Measurements from ENCODE around the gene CSNK2A3. TPM values are rescaled to one million over a fixed set of nuclear protein-coding genes. Genes with fewer than 3 reads are reported as not detected.

Gene CSNK2A3
- total RNA-seq, 1 donor from 2014 or later, result 2.7 TPM

DNA sequence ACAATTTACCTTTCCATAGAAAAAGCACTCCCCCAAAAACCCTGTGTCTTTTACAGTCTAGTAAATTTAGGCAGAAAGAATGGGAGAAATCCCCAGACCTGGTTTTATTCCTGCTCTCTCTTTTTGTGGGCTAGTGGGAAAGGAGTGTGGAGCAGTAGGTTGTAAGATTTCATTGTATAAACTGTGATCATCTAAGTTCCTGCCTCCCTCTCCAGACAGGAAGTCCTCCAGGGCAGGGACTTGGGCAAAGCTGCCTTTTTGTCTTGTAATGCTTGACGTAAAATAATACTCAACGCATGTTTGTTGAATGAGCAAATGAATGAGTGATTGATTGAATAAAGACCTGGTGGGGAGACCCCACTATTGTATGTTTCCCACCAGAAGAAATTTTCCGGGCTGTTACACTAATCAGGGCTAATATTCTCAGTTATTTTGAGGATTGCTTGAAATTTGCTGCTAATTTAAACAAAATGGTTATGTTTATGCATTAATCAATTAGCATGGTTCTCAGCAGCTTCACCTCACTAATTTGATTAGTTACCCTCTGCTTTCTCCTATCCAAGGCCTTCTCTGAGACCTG is 36.3 kb downstream of the CSNK2A3 start:
- TF ChIP-seq, protein P1, sequence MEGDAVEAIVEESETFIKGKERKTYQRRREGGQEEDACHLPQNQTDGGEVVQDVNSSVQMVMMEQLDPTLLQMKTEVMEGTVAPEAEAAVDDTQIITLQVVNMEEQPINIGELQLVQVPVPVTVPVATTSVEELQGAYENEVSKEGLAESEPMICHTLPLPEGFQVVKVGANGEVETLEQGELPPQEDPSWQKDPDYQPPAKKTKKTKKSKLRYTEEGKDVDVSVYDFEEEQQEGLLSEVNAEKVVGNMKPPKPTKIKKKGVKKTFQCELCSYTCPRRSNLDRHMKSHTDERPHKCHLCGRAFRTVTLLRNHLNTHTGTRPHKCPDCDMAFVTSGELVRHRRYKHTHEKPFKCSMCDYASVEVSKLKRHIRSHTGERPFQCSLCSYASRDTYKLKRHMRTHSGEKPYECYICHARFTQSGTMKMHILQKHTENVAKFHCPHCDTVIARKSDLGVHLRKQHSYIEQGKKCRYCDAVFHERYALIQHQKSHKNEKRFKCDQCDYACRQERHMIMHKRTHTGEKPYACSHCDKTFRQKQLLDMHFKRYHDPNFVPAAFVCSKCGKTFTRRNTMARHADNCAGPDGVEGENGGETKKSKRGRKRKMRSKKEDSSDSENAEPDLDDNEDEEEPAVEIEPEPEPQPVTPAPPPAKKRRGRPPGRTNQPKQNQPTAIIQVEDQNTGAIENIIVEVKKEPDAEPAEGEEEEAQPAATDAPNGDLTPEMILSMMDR (IDR thresholded peaks at IDR 0.05; ENCODE audit: insufficient read depth, low read depth, low read length), result no peak
- no peak for TF ChIP-seq EZH2 (IDR thresholded peaks at IDR 0.05; ENCODE audit: insufficient read depth, low read length)
- no peak for FAIRE-seq

DNA sequence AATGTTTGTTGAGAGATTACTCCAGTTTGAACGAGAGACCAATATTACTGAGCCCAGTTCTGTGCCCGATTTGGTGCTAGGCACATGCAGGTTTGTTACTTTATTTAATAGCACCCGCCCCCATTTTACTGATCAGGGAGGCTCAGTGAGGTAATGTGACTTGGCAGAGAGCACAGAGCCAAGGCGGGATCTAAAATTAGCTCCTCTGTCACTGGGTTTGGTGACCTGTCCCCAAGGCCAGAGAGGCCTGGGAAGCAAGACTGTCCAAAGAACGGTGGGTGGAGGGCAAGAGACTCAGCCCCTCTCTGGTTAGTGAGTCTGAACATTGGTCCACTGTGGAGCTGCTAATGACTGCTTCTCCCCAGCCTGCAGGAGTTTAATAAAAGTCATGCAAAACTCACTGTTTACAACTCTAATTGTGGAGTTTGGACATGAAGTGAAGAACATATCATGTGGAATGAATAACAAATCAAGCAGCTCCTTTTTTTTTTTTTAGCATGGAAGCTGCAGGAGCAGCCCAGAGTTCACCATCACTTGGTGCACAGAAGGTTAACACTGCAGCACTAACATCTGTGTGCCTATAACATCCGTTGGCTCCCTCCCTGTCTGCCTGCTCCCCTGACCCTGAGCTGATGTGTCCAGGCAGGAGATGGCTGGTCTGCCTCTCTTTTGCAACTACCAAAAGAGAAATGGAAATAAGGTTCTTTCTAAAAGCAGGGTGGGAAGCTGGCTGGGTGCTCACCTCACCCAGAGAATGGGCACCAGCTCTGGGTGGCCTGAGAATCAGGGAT is 39.0 kb downstream of the CSNK2A3 start:
- H3K4me2 ChIP-seq (ENCODE audit: low read length), result no peak overlapping the region
- Mint-ChIP-seq H3K27ac (ENCODE audit: unreplicated experiment) (no peak overlapping the region), H3K27me3 (ENCODE audit: low read depth, unreplicated experiment) (peaks cover 7% of the 10 kb centered on the region), H3K9me3 (ENCODE audit: unreplicated experiment) (no peaks in the 10 kb centered on the region), H3K4me1 (ENCODE audit: low read depth, unreplicated experiment) (peaks cover 25% of the 10 kb centered on the region), H3K4me3 (ENCODE audit: unreplicated experiment) (no peak overlapping the region), H3K36me3 (ENCODE audit: low read depth, unreplicated experiment) (peaks cover 2% of the 10 kb centered on the region)
- H2AFZ ChIP-seq (ENCODE audit: low read depth, low read length), result no peak overlapping the region
- H4K20me1 ChIP-seq (ENCODE audit: insufficient read depth, low read length), result no peaks in the 10 kb centered on the region
- TF ChIP-seq EZH2 (IDR thresholded peaks at IDR 0.05; ENCODE audit: insufficient read depth, low read length), result no peak
- TF ChIP-seq, protein P1 (IDR thresholded peaks at IDR 0.05; ENCODE audit: insufficient read depth, low read depth, low read length), result no peak
- H3K9ac ChIP-seq (ENCODE audit: low read length), result no peak overlapping the region
- no peak for FAIRE-seq
- no peaks in the 10 kb centered on the region for H3K27me3 ChIP-seq (ENCODE audit: insufficient read depth, low read length)
- H3K9me3 ChIP-seq (ENCODE audit: insufficient read depth, low read depth, low read length), result no peaks in the 10 kb centered on the region
- no peak for DNase-seq (ENCODE audit: low read depth)
- H3K79me2 ChIP-seq (ENCODE audit: insufficient read depth, low read length), result no peaks in the 10 kb centered on the region
- H3K36me3 ChIP-seq (ENCODE audit: insufficient read depth, low read length), result no peaks in the 10 kb centered on the region
- H3K4me3 ChIP-seq (ENCODE audit: insufficient read depth, low read depth, low read length), result no peak overlapping the region
- H3K27ac ChIP-seq (ENCODE audit: low read depth, low read length), result no peak overlapping the region
- no peaks in the 10 kb centered on the region for H3K4me1 ChIP-seq (ENCODE audit: insufficient read depth, low read length)

More for the DNA sequence above, 36.3 kb downstream of the CSNK2A3 start:
- Histone ChIP-seq H3K9ac (ENCODE audit: low read length) (no peak overlapping the region), H3K4me1 (ENCODE audit: insufficient read depth, low read length) (no peaks in the 10 kb centered on the region), H3K27me3 (ENCODE audit: insufficient read depth, low read length) (no peaks in the 10 kb centered on the region), H3K9me3 (ENCODE audit: insufficient read depth, low read depth, low read length) (no peaks in the 10 kb centered on the region), H3K27ac (ENCODE audit: low read depth, low read length) (no peak overlapping the region), H2AFZ (ENCODE audit: low read depth, low read length) (no peak overlapping the region), H3K79me2 (ENCODE audit: insufficient read depth, low read length) (no peaks in the 10 kb centered on the region), H3K36me3 (ENCODE audit: insufficient read depth, low read length) (no peaks in the 10 kb centered on the region), H3K4me3 (ENCODE audit: insufficient read depth, low read depth, low read length) (no peak overlapping the region), H3K4me2 (ENCODE audit: low read length) (no peak overlapping the region), H4K20me1 (ENCODE audit: insufficient read depth, low read length) (no peaks in the 10 kb centered on the region)
- H3K36me3 Mint-ChIP-seq (ENCODE audit: low read depth, unreplicated experiment), result peaks cover 2% of the 10 kb centered on the region
- DNase-seq (ENCODE audit: low read depth), result no peak
- H3K4me1 Mint-ChIP-seq (ENCODE audit: low read depth, unreplicated experiment), result peaks cover 25% of the 10 kb centered on the region
- no peak overlapping the region for H3K27ac Mint-ChIP-seq (ENCODE audit: unreplicated experiment)
- H3K9me3 Mint-ChIP-seq (ENCODE audit: unreplicated experiment), result no peaks in the 10 kb centered on the region
- no peak overlapping the region for H3K4me3 Mint-ChIP-seq (ENCODE audit: unreplicated experiment)
- H3K27me3 Mint-ChIP-seq (ENCODE audit: low read depth, unreplicated experiment), result peaks cover 9% of the 10 kb centered on the region

DNA sequence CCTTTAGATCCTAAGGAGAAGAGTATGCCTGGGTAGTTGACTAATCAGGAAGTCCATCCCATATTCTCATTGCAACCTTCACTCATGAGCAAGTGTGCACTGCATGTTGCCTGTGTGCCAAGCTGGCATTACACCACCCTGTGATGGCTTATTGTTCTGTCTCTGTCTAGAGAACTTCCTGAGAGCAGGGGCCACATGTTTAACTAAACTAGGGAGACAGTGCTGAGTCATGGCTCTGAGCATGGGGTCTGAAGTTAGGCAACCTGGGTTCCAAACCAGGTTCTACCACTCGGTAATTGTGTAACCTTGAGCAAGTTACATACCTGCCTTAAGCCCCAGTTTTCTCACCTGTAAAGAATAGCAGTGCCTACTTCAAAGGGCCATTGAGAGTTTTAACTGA is 39.6 kb downstream of the CSNK2A3 start:
- Histone ChIP-seq H4K20me1 (ENCODE audit: insufficient read depth, low read length) (no peaks in the 10 kb centered on the region), H3K27ac (ENCODE audit: low read depth, low read length) (no peak overlapping the region), H3K9ac (ENCODE audit: low read length) (no peak overlapping the region), H3K4me2 (ENCODE audit: low read length) (no peak overlapping the region), H3K27me3 (ENCODE audit: insufficient read depth, low read length) (no peaks in the 10 kb centered on the region), H3K9me3 (ENCODE audit: insufficient read depth, low read depth, low read length) (no peaks in the 10 kb centered on the region), H3K4me1 (ENCODE audit: insufficient read depth, low read length) (no peaks in the 10 kb centered on the region), H3K36me3 (ENCODE audit: insufficient read depth, low read length) (no peaks in the 10 kb centered on the region), H3K4me3 (ENCODE audit: insufficient read depth, low read depth, low read length) (no peak overlapping the region), H3K79me2 (ENCODE audit: insufficient read depth, low read length) (no peaks in the 10 kb centered on the region), H2AFZ (ENCODE audit: low read depth, low read length) (no peak overlapping the region)
- DNase-seq (ENCODE audit: low read depth) (peak; percentile 20), FAIRE-seq (no peak)
- H3K4me1 Mint-ChIP-seq (ENCODE audit: low read depth, unreplicated experiment), result peaks cover 25% of the 10 kb centered on the region
- no peaks in the 10 kb centered on the region for H3K36me3 Mint-ChIP-seq (ENCODE audit: low read depth, unreplicated experiment)
- H3K27me3 Mint-ChIP-seq (ENCODE audit: low read depth, unreplicated experiment), result peaks cover 8% of the 10 kb centered on the region
- no peaks in the 10 kb centered on the region for H3K9me3 Mint-ChIP-seq (ENCODE audit: unreplicated experiment)
- no peak overlapping the region for H3K27ac Mint-ChIP-seq (ENCODE audit: unreplicated experiment)
- TF ChIP-seq EZH2 (IDR thresholded peaks at IDR 0.05; ENCODE audit: insufficient read depth, low read length), result no peak
- TF ChIP-seq, protein P1 (IDR thresholded peaks at IDR 0.05; ENCODE audit: insufficient read depth, low read depth, low read length), result no peak
- no peak overlapping the region for H3K4me3 Mint-ChIP-seq (ENCODE audit: unreplicated experiment)

All from astrocyte (in vitro differentiated cells and primary cell).